Activated CD4-positive, alpha-beta T cell treated with anti-CD3 and anti-CD28 coated beads for 36 hours (primary cell): ENCODE results near the gene ZNF23. TPM values are rescaled to one million over a fixed set of nuclear protein-coding genes. Genes with fewer than 3 reads are reported as not detected.

Experiments
- ATAC-seq: fragments of 200-7000 bp; cut with Tn5 transposase; one replicate; pipeline ENCODE4 v1.10.0; 2021; ENCODE audit warnings: mild to moderate bottlenecking, moderate library complexity
- CTCF ChIA-PET: fragments of 350-600 bp; sonication (Branson Sonifier 250); formaldehyde crosslinking; loops from one replicate; lab custom pipeline; 2021; ENCODE audit warnings: antibody characterized with exemption; lab: Charles Lee
- POLR2A ChIA-PET: fragments of 350-600 bp; sonication (Branson Sonifier 250); formaldehyde crosslinking; loops from one replicate; lab custom pipeline; 2021; ENCODE audit warnings: antibody characterized with exemption, inconsistent platforms; lab: Charles Lee
- DNase-seq: peaks from one replicate; pipeline ENCODE4 v3.0.0-alpha.2; 2020
- H3K27ac Mint-ChIP-seq: one replicate; pipeline ENCODE4 v1.8.0; 2021; ENCODE audit warnings: mixed read lengths
- H3K27me3 Mint-ChIP-seq: one replicate; pipeline ENCODE4 v1.8.0; 2021; ENCODE audit warnings: mixed read lengths
- H3K36me3 Mint-ChIP-seq: one replicate; pipeline ENCODE4 v1.8.0; 2021; ENCODE audit warnings: low read depth, mixed read lengths
- H3K4me1 Mint-ChIP-seq: one replicate; pipeline ENCODE4 v1.8.0; 2021; ENCODE audit warnings: mixed read lengths
- H3K4me3 Mint-ChIP-seq: one replicate; pipeline ENCODE4 v1.8.0; 2021; ENCODE audit warnings: mild to moderate bottlenecking, moderate library complexity, mixed read lengths
- H3K9me3 Mint-ChIP-seq: one replicate; pipeline ENCODE4 v1.8.0; 2021; ENCODE audit warnings: low read depth, mixed read lengths
- intact Hi-C, 2 experiments: fragments of 100-400 bp; cut with DNase I in 1 of 2; cut with micrococcal nuclease in 1 of 2; formaldehyde crosslinking; loops; one replicate each; pipeline versions ENCODE4 v1.14.2 to v1.15.1; 2022 to 2024; cut with DNase I, micrococcal nuclease
- total RNA-seq, 2 experiments: library from RNA; stranded (reverse); gene quantifications; one replicate each; pipeline ENCODE4 v1.2.3, GENCODE V29; 2021

ZNF23 gene
- total RNA-seq, 2 experiments from 2014 or later = 9.6 to 10.9 TPM

DNA sequence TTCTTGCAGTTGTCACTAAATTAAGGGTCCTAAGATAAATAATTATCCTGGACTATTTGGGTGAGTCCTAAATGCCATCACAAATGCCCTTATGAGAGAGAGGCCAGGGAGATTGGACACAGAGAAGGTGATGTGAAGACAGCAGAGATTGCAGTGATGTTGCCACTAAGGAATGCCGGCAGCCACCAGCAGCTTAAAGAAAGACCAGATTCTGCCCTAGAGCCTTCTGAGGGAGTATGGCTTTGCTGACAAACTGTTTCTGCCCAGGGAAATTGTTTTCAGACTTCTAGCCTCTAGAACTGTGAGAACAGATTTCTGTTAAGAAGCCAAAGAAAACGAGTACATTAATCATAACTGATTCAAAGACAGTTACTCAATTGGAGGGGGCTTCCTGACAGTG, 10.0 kb upstream of the ZNF23 start:
- intact Hi-C loops = no loop called here
- ChIA-PET CTCF (interaction anchor here (0.6 to 0.9 kb wide), 2 partner anchors 28 to 63 kb away, joined by 3 read pairs; no protein-coding TSS in a partner anchor), POLR2A (no interaction called here)
- Mint-ChIP-seq H3K36me3 (peaks cover 7% of the 10 kb centered on the region), H3K27me3 (no peaks in the 10 kb centered on the region), H3K4me1 (no peaks in the 10 kb centered on the region), H3K4me3 (no peak overlapping the region), H3K9me3 (no peaks in the 10 kb centered on the region), H3K27ac (no peak overlapping the region)
- ATAC-seq = no peak
- no peak for DNase-seq

- H3K9me3 Mint-ChIP-seq = no peaks in the 10 kb centered on the region
- ChIA-PET CTCF (interaction anchor here (0.6 to 1.2 kb wide), 2 partner anchors 45 to 143 kb away, joined by 3 to 6 read pairs; no protein-coding TSS in a partner anchor), POLR2A (no interaction called here)
- H3K4me3 Mint-ChIP-seq = no peak overlapping the region
- no peak overlapping the region for H3K27ac Mint-ChIP-seq
- intact Hi-C loops = no loop called here
- DNase-seq = peak; percentile 69
- no peaks in the 10 kb centered on the region for H3K36me3 Mint-ChIP-seq
- peaks cover 3% of the 10 kb centered on the region for H3K4me1 Mint-ChIP-seq
- H3K27me3 Mint-ChIP-seq = no peaks in the 10 kb centered on the region
- ATAC-seq = peak; percentile 26
Observed at GRCh38 chr16:71467810-71468209, 5.8 kb upstream of the ZNF23 start.

- intact Hi-C loops = loop anchor here in 1 of 2 experiments (5.0 kb wide), 4 partner anchors 73 to 662 kb away; partner anchors contain the start of genes CMTR2, DHX38, TXNL4B and VAC14
- peaks cover 18% of the 10 kb centered on the region for H3K4me1 Mint-ChIP-seq
- no peak for DNase-seq
- CTCF ChIA-PET = interaction anchor here (0.9 to 1.2 kb wide), 2 partner anchors 15 to 35 kb away, joined by 4 to 5 read pairs; no protein-coding TSS in a partner anchor
- no peak overlapping the region for H3K27ac Mint-ChIP-seq
- no peaks in the 10 kb centered on the region for H3K27me3 Mint-ChIP-seq
- ATAC-seq = no peak
- POLR2A ChIA-PET = no interaction called here
- no peaks in the 10 kb centered on the region for H3K9me3 Mint-ChIP-seq
- H3K36me3 Mint-ChIP-seq = no peaks in the 10 kb centered on the region
- no peak overlapping the region for H3K4me3 Mint-ChIP-seq
Observed at GRCh38 chr16:71464231-71464630, 2.2 kb upstream of the ZNF23 start.

GRCh38 chr16:71460941-71461340, 1.1 kb downstream of the ZNF23 start:
- POLR2A ChIA-PET = interaction anchor here (1.0 kb wide), 1 partner anchor 104 kb away, joined by 3 read pairs; no protein-coding TSS in a partner anchor
- CTCF ChIA-PET = interaction anchor here (1.1 to 2.5 kb wide), 3 partner anchors 22 to 150 kb away, joined by 4 to 10 read pairs (median 6); no protein-coding TSS in a partner anchor

GRCh38 chr16:71460236-71460635, 1.8 kb downstream of the ZNF23 start:
- Mint-ChIP-seq H3K27ac (no peak overlapping the region), H3K36me3 (peaks cover 10% of the 10 kb centered on the region), H3K27me3 (no peaks in the 10 kb centered on the region), H3K9me3 (no peaks in the 10 kb centered on the region), H3K4me1 (peaks cover 19% of the 10 kb centered on the region), H3K4me3 (peak overlapping the region; percentile 76)
- DNase-seq (no peak), ATAC-seq (no peak)
- ChIA-PET POLR2A (interaction anchor here (1.0 kb wide), 1 partner anchor 104 kb away, joined by 3 read pairs; no protein-coding TSS in a partner anchor), CTCF (interaction anchor here (0.6 to 2.5 kb wide), 4 partner anchors 21 to 158 kb away, joined by 3 to 10 read pairs (median 5); no protein-coding TSS in a partner anchor)
- intact Hi-C loops = loop anchor here in 1 of 2 experiments (5.0 kb wide), 4 partner anchors 77 to 658 kb away; partner anchors contain the start of genes CMTR2, DHX38, TXNL4B and VAC14

More at GRCh38 chr16:71460941-71461340, 1.1 kb downstream of the ZNF23 start:
- Mint-ChIP-seq H3K4me3 (peak overlapping the region; percentile 76), H3K27ac (peak overlapping the region; percentile 96), H3K9me3 (no peaks in the 10 kb centered on the region), H3K4me1 (peaks cover 19% of the 10 kb centered on the region), H3K36me3 (peaks cover 6% of the 10 kb centered on the region), H3K27me3 (no peaks in the 10 kb centered on the region)
- no peak for ATAC-seq
- intact Hi-C loops = loop anchor here in 1 of 2 experiments (5.0 kb wide), 4 partner anchors 76 to 659 kb away; partner anchors contain the start of genes CMTR2, DHX38, TXNL4B and VAC14
- DNase-seq = no peak

- ATAC-seq (no peak), DNase-seq (no peak)
- Mint-ChIP-seq H3K27ac (no peak overlapping the region), H3K9me3 (no peaks in the 10 kb centered on the region), H3K27me3 (no peaks in the 10 kb centered on the region), H3K4me3 (no peak overlapping the region), H3K36me3 (peaks cover 17% of the 10 kb centered on the region), H3K4me1 (peaks cover 19% of the 10 kb centered on the region)
- ChIA-PET POLR2A (no interaction called here), CTCF (interaction anchor here (0.7 to 2.5 kb wide), 5 partner anchors 31 to 206 kb away, joined by 3 to 10 read pairs (median 5); no protein-coding TSS in a partner anchor)
- intact Hi-C loops = no loop called here
Observed at GRCh38 chr16:71459510-71459909, 2.5 kb downstream of the ZNF23 start.

DNA sequence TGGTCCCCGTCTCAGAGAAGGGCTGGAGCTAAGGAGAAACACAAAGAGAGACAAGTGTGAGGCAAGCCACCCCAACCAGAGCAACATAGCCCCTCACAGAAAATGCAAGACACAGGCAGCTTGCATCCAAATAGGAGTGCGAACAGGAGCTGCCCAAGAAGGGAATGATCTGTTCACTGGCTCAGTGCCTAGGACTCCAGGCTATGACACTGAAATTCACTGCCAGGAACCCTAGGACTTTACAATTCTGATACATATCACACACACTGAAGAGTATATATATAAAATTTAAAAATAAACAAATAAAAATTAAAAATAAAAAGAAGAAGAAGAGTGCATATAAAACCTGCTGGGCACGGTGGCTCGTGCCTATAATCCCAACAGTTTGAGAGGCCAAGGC, 5.2 kb downstream of the ZNF23 start:
- H3K4me3 Mint-ChIP-seq = no peak overlapping the region
- CTCF ChIA-PET = interaction anchor here (0.6 to 1.6 kb wide), 3 partner anchors 12 to 632 kb away, joined by 3 to 4 read pairs (median 3); no protein-coding TSS in a partner anchor
- peaks cover 12% of the 10 kb centered on the region for H3K9me3 Mint-ChIP-seq
- DNase-seq (no peak), ATAC-seq (no peak)
- peaks cover 10% of the 10 kb centered on the region for H3K4me1 Mint-ChIP-seq
- peaks cover 42% of the 10 kb centered on the region for H3K36me3 Mint-ChIP-seq
- POLR2A ChIA-PET = no interaction called here
- no peak overlapping the region for H3K27ac Mint-ChIP-seq
- no peaks in the 10 kb centered on the region for H3K27me3 Mint-ChIP-seq
- intact Hi-C loops = no loop called here

- DNase-seq = no peak
- no peaks in the 10 kb centered on the region for H3K27me3 Mint-ChIP-seq
- POLR2A ChIA-PET = no interaction called here
- H3K9me3 Mint-ChIP-seq = peaks cover 38% of the 10 kb centered on the region
- H3K36me3 Mint-ChIP-seq = peaks cover 80% of the 10 kb centered on the region
- intact Hi-C loops = no loop called here
- no peak overlapping the region for H3K27ac Mint-ChIP-seq
- no peak for ATAC-seq
- no peaks in the 10 kb centered on the region for H3K4me1 Mint-ChIP-seq
- CTCF ChIA-PET = no interaction called here
- no peak overlapping the region for H3K4me3 Mint-ChIP-seq
Observed at GRCh38 chr16:71453036-71453435, 9.0 kb downstream of the ZNF23 start.

- ChIA-PET CTCF (no interaction called here), POLR2A (no interaction called here)
- Mint-ChIP-seq H3K36me3 (peaks cover 64% of the 10 kb centered on the region), H3K4me1 (no peaks in the 10 kb centered on the region), H3K27me3 (no peaks in the 10 kb centered on the region), H3K27ac (no peak overlapping the region), H3K9me3 (peaks cover 55% of the 10 kb centered on the region), H3K4me3 (no peak overlapping the region)
- no peak for DNase-seq
- intact Hi-C loops = no loop called here
- no peak for ATAC-seq
Observed at GRCh38 chr16:71449020-71449419, 13.0 kb downstream of the ZNF23 start.

DNA sequence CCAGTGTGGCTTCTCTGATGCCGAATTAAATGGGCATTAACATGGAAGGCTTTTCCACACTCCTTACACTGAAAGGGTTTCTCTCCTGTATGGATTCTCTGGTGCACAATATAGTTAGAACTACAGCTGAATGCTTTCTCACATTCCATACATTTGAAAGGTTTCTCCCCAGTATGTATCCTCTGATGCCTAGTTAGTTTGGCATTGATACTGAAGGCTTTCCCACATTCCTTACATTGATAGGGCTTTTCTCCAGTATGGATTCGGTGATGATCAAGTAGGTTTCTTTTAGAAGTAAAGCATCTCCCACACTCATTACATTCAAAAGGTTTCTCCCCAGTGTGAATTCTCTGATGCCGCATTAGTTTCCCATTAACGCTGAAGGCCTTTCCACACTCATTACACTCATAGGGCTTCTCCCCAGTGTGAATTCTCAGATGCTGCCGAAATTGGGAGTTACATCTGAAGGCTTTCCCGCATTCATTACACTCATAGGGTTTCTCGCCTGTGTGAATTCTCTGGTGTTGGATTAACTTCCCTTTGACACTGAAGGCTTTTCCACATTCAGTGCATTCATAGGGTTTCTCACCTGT, 13.7 kb downstream of the ZNF23 start:
- peaks cover 57% of the 10 kb centered on the region for H3K9me3 Mint-ChIP-seq
- no peaks in the 10 kb centered on the region for H3K4me1 Mint-ChIP-seq
- H3K27ac Mint-ChIP-seq = no peak overlapping the region
- ATAC-seq (no peak), DNase-seq (no peak)
- ChIA-PET POLR2A (no interaction called here), CTCF (no interaction called here)
- H3K36me3 Mint-ChIP-seq = peaks cover 62% of the 10 kb centered on the region
- H3K27me3 Mint-ChIP-seq = no peaks in the 10 kb centered on the region
- intact Hi-C loops = no loop called here
- no peak overlapping the region for H3K4me3 Mint-ChIP-seq

DNA sequence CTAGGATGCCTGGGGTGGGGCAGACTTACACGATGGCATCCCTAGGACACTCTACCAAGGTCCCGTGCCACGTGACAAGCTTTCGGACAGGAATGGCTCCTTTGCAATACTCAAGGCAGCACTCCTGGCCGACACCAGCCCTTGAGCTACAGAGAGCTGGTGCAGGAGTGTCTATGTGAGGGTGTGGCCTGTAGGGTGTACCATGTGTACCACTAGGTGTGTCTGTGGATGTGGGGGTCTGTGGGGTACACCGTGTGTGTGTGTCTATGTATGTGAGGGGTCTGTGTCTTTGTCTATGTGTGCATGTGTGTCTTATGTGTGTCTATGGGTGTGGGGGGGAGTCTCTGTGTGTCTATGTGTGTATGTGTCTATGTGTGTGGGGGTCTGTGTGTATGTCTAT, 18.3 kb downstream of the ZNF23 start:
- no peak for ATAC-seq
- DNase-seq = no peak
- intact Hi-C loops = loop anchor here in 1 of 2 experiments (5.0 kb wide), 1 partner anchor 54 kb away; no protein-coding TSS in a partner anchor
- no peaks in the 10 kb centered on the region for H3K4me1 Mint-ChIP-seq
- no peak overlapping the region for H3K27ac Mint-ChIP-seq
- H3K4me3 Mint-ChIP-seq = no peak overlapping the region
- H3K27me3 Mint-ChIP-seq = peaks cover 17% of the 10 kb centered on the region
- CTCF ChIA-PET = no interaction called here
- H3K36me3 Mint-ChIP-seq = peaks cover 15% of the 10 kb centered on the region
- POLR2A ChIA-PET = no interaction called here
- H3K9me3 Mint-ChIP-seq = peaks cover 26% of the 10 kb centered on the region
